ENCODE results near the gene TNK2. TPM values are rescaled to one million over a fixed set of nuclear protein-coding genes. Genes with fewer than 3 reads are reported as not detected.

Gene TNK2
- total RNA-seq, 1 experiment from 2014 or later: 55.1 TPM

GRCh38 chr3:195829897-195830254 is 78.5 kb downstream of the TNK2 start:
- BruUV-seq (replicated peaks): no TSS peak
- DNase-seq (ENCODE audit: low read depth, low spot score): no peak
- Histone ChIP-seq H3K9me3 (ENCODE audit: control insufficient read depth in 1 of 2, insufficient read depth in 1 of 2, low read depth in 1 of 2, low read length in 2 of 2) (no peaks in the 10 kb centered on the region), H3K27me3 (ENCODE audit: insufficient read depth, low read length) (no peaks in the 10 kb centered on the region), H3K4me2 (ENCODE audit: low read length) (no peak overlapping the region), H3K36me3 (ENCODE audit: control insufficient read depth in 1 of 2, insufficient read depth in 2 of 2, low read length in 2 of 2) (no peaks in the 10 kb centered on the region), H3K4me3 (replicated peaks in 1 of 2; ENCODE audit: low read depth in 1 of 2, low read length in 2 of 2) (no peak overlapping the region), H3K4me1 (ENCODE audit: control insufficient read depth in 1 of 2, insufficient read depth in 2 of 2, low read length in 2 of 2) (no peaks in the 10 kb centered on the region), H3K79me2 (ENCODE audit: insufficient read depth, low read length) (no peaks in the 10 kb centered on the region), H2AFZ (ENCODE audit: low read depth, low read length, poor library complexity, severe bottlenecking) (no peak overlapping the region), H4K20me1 (ENCODE audit: insufficient read depth) (no peaks in the 10 kb centered on the region), H3K27ac (ENCODE audit: low read depth, low read length) (no peak overlapping the region), H3K9me2 (ENCODE audit: insufficient read depth) (no peaks in the 10 kb centered on the region), H3K9ac (ENCODE audit: low read length) (no peak overlapping the region)
- ChIA-PET POLR2A (no interaction called here), CTCF (no interaction called here), RAD21 (ENCODE audit: low non-redundant PET in 1 of 2, low total read pairs in 2 of 2, uncharacterized antibody in 2 of 2, unreplicated experiment in 2 of 2) (no interaction called here)
- TF ChIP-seq SP1 (IDR thresholded peaks at IDR 0.05; ENCODE audit: low read depth) (no peak), SRF (IDR thresholded peaks at IDR 0.05; ENCODE audit: low read depth) (no peak), YY1 (IDR thresholded peaks at IDR 0.05; ENCODE audit: extremely low read depth, insufficient replicate concordance, low read depth, low read length) (no peak), POLR2A (IDR thresholded peaks at IDR 0.05; ENCODE audit: borderline replicate concordance, extremely low read depth, insufficient read depth, insufficient read length) (no peak), EZH2 (IDR thresholded peaks at IDR 0.05) (no peak)
- no peak for ATAC-seq
- intact Hi-C loops (cut with micrococcal nuclease): no loop called here

- CTCF ChIA-PET: interaction anchor here (1.3 kb wide), 1 partner anchor 66 kb away, joined by 3 read pairs; no protein-coding TSS in a partner anchor
- no peak overlapping the region for H2AFZ ChIP-seq (ENCODE audit: low read depth, low read length, poor library complexity, severe bottlenecking)
- no peaks in the 10 kb centered on the region for H4K20me1 ChIP-seq (ENCODE audit: insufficient read depth)
- TF ChIP-seq SIN3A (IDR thresholded peaks at IDR 0.05; ENCODE audit: low read depth): no peak
- no peak for TF ChIP-seq ELF1 (IDR thresholded peaks at IDR 0.05; ENCODE audit: borderline replicate concordance, low read depth)
- no peak for TF ChIP-seq TCF7L2 (IDR thresholded peaks at IDR 0.05; ENCODE audit: borderline replicate concordance, extremely low read depth, insufficient read depth, insufficient read length)
- TF ChIP-seq REST (IDR thresholded peaks at IDR 0.05; ENCODE audit: low read depth): no peak
- POLR2A ChIA-PET: no interaction called here
- no peak overlapping the region for H3K4me2 ChIP-seq (ENCODE audit: low read length)
- no peak for DNase-seq (ENCODE audit: low read depth, low spot score)
- H3K27me3 ChIP-seq (ENCODE audit: insufficient read depth, low read length): no peaks in the 10 kb centered on the region
- intact Hi-C loops (cut with micrococcal nuclease): no loop called here
- H3K36me3 ChIP-seq (ENCODE audit: control insufficient read depth in 1 of 2, insufficient read depth in 2 of 2, low read length in 2 of 2): no peaks in the 10 kb centered on the region
- peaks cover 2 to 5% of the 10 kb centered on the region in 2 experiments; a peak in 1 of 4 replicates for H3K4me1 ChIP-seq (ENCODE audit: control insufficient read depth in 1 of 2, insufficient read depth in 2 of 2, low read length in 2 of 2)
- ATAC-seq: no peak
- no peak overlapping the region for H3K9ac ChIP-seq (ENCODE audit: low read length)
- H3K9me3 ChIP-seq (ENCODE audit: control insufficient read depth in 1 of 2, insufficient read depth in 1 of 2, low read depth in 1 of 2, low read length in 2 of 2): no peaks in the 10 kb centered on the region
- BruUV-seq (replicated peaks): no TSS peak
- RAD21 ChIA-PET (ENCODE audit: low non-redundant PET in 1 of 2, low total read pairs in 2 of 2, uncharacterized antibody in 2 of 2, unreplicated experiment in 2 of 2): no interaction called here
- no peaks in the 10 kb centered on the region for H3K9me2 ChIP-seq (ENCODE audit: insufficient read depth)
- H3K27ac ChIP-seq (ENCODE audit: low read depth, low read length): no peak overlapping the region
- H3K4me3 ChIP-seq (replicated peaks in 1 of 2; ENCODE audit: low read depth in 1 of 2, low read length in 2 of 2): no peak overlapping the region
- H3K79me2 ChIP-seq (ENCODE audit: insufficient read depth, low read length): no peaks in the 10 kb centered on the region
These were observed 79.6 kb downstream of the TNK2 start for GRCh38 chr3:195828762-195829161.

Measured in HCT116 (cell line).